IMR-90 (cell line): ENCODE measurements around the gene SPRED2. TPM values are rescaled to one million over a fixed set of nuclear protein-coding genes. Genes with fewer than 3 reads are reported as not detected.

Experiments used
- ATAC-seq: fragments of 200-7000 bp; cut with Tn5 transposase; 2 replicates; pipeline ENCODE4 v1.9.1; 2020; ENCODE audit warnings: low read depth, mild to moderate bottlenecking, moderate library complexity
- BruUV-seq: library from RNA; stranded (reverse); fragments of 400-500 nt; replicated peaks from 2 replicates; lab custom pipeline; 2021; lab: Mats Ljungman, UMichigan
- CTCF ChIA-PET: fragments of 300-600 bp; formaldehyde crosslinking; extraction: SDS; loops from one replicate; lab custom pipeline; 2021; ENCODE audit warnings: antibody characterized with exemption; lab: Yijun Ruan, JAX
- POLR2A ChIA-PET: fragments of 300-600 bp; sonication (Branson Sonifier 250); formaldehyde crosslinking; loops from one replicate; lab custom pipeline; 2022; ENCODE audit warnings: antibody characterized with exemption; ENCODE audit not compliant: unreplicated experiment; lab: Charles Lee
- DNase-seq: peaks from one replicate; pipeline ENCODE4 v3.0.0; 2013
- H2AFZ ChIP-seq: replicated peaks from 2 replicates; pipeline ENCODE3; 2013; ENCODE audit warnings: low read length, mild to moderate bottlenecking; ENCODE audit not compliant: poor library complexity
- H2AK5ac ChIP-seq: 2 replicates; pipeline ENCODE4 v1.6.1; 2013; ENCODE audit warnings: low read depth, low read length, inconsistent platforms
- H2AK9ac ChIP-seq: replicated peaks from 2 replicates; pipeline ENCODE3; 2013; ENCODE audit warnings: mild to moderate bottlenecking, low read depth, low read length, moderate library complexity; ENCODE audit not compliant: poor library complexity
- H2BK120ac ChIP-seq: 2 replicates; pipeline ENCODE4 v1.6.1; 2013; ENCODE audit warnings: low read depth, low read length, inconsistent platforms
- H2BK15ac ChIP-seq: 3 replicates; pipeline ENCODE4 v1.6.1; 2013; ENCODE audit warnings: low read depth, low read length, inconsistent platforms
- H2BK20ac ChIP-seq: 2 replicates; pipeline ENCODE4 v1.6.1; 2013; ENCODE audit warnings: low read depth, mild to moderate bottlenecking, inconsistent platforms, low read length, moderate library complexity
- H2BK5ac ChIP-seq: 2 replicates; pipeline ENCODE4 v1.6.1; 2013; ENCODE audit warnings: mild to moderate bottlenecking, low read depth, low read length, inconsistent platforms; ENCODE audit not compliant: poor library complexity, severe bottlenecking
- H3K14ac ChIP-seq: replicated peaks from 2 replicates; pipeline ENCODE4 v1.6.1; 2013; ENCODE audit warnings: low read depth, low read length, inconsistent platforms
- H3K18ac ChIP-seq: 2 replicates; pipeline ENCODE4 v1.6.1; 2013; ENCODE audit warnings: low read depth, low read length, control low read depth
- H3K23ac ChIP-seq: 2 replicates; pipeline ENCODE4 v1.6.1; 2013; ENCODE audit warnings: low read depth, low read length, inconsistent platforms
- H3K27ac ChIP-seq: 2 replicates; pipeline ENCODE4 v1.5.1; 2013; ENCODE audit warnings: mild to moderate bottlenecking, control low read depth, low read length; ENCODE audit not compliant: insufficient read depth
- H3K27me3 ChIP-seq: 2 replicates; pipeline ENCODE4 v1.6.1; 2013; ENCODE audit warnings: low read length; ENCODE audit not compliant: control insufficient read depth, insufficient read depth
- H3K36me3 ChIP-seq: 2 replicates; pipeline ENCODE4 v1.6.1; 2013; ENCODE audit warnings: low read length, mixed read lengths; ENCODE audit not compliant: control insufficient read depth, insufficient read depth
- H3K4ac ChIP-seq: 2 replicates; pipeline ENCODE4 v1.6.1; 2013; ENCODE audit warnings: low read depth, low read length, inconsistent platforms
- H3K4me1 ChIP-seq: 2 replicates; pipeline ENCODE4 v1.6.1; 2013; ENCODE audit warnings: low read length, mixed read lengths; ENCODE audit not compliant: control insufficient read depth, insufficient read depth
- H3K4me2 ChIP-seq: 2 replicates; pipeline ENCODE4 v1.6.1; 2013; ENCODE audit warnings: low read depth, mild to moderate bottlenecking, control low read depth, low read length, moderate library complexity
- H3K4me3 ChIP-seq: 2 replicates; pipeline ENCODE4 v1.5.1; 2013; ENCODE audit warnings: low read depth, mild to moderate bottlenecking, control low read depth, low read length, moderate library complexity; ENCODE audit not compliant: insufficient read depth
- H3K56ac ChIP-seq: 2 replicates; pipeline ENCODE4 v1.6.1; 2013; ENCODE audit warnings: low read length, inconsistent platforms; ENCODE audit not compliant: insufficient read depth; ENCODE audit errors: extremely low read depth
- H3K79me1 ChIP-seq, 2 experiments: 2 replicates each; pipeline ENCODE4 v1.6.1; 2013; ENCODE audit warnings: low read length in 2 of 2, inconsistent platforms in 1 of 2, low read depth in 1 of 2
- H3K9ac ChIP-seq: 2 replicates; pipeline ENCODE4 v1.6.1; 2013; ENCODE audit warnings: low read depth, low read length, control low read depth
- H3K9me1 ChIP-seq: 2 replicates; pipeline ENCODE4 v1.6.1; 2013; ENCODE audit warnings: low read length, inconsistent platforms; ENCODE audit not compliant: insufficient read depth
- H3K9me3 ChIP-seq: 2 replicates; pipeline ENCODE4 v1.6.1; 2013; ENCODE audit warnings: low read length; ENCODE audit not compliant: control insufficient read depth, insufficient read depth
- H4K20me1 ChIP-seq: 2 replicates; pipeline ENCODE4 v1.6.1; 2013; ENCODE audit warnings: low read length, inconsistent platforms; ENCODE audit not compliant: insufficient read depth
- H4K5ac ChIP-seq: 2 replicates; pipeline ENCODE4 v1.6.1; 2013; ENCODE audit warnings: mild to moderate bottlenecking, low read depth, low read length, control low read depth
- H4K8ac ChIP-seq, 2 experiments: 2 replicates each; pipeline ENCODE4 v1.6.1; 2013; ENCODE audit warnings: low read depth in 2 of 2, low read length in 2 of 2, control low read depth in 1 of 2, inconsistent platforms in 1 of 2
- H4K91ac ChIP-seq: 2 replicates; pipeline ENCODE4 v1.6.1; 2013; ENCODE audit warnings: low read depth, low read length, inconsistent platforms; ENCODE audit not compliant: insufficient read depth
- CTCF ChIP-seq: conservative IDR thresholded peaks from 2 replicates; pipeline ENCODE4 v1.5.1; 2012; ENCODE audit warnings: mild to moderate bottlenecking, low read depth, low read length, improper control_type of control experiment
- ELK1 ChIP-seq: fragments of 150-350 bp; IDR thresholded peaks from 2 replicates; pipeline ENCODE4 v1.6.1; 2016; ENCODE audit warnings: low read depth, mild to moderate bottlenecking, low read length, moderate library complexity, borderline replicate concordance
- MAFK ChIP-seq: IDR thresholded peaks from 2 replicates; pipeline ENCODE4 v1.6.1; 2012; ENCODE audit warnings: low read depth, low read length, improper control_type of control experiment
- NFE2L2 ChIP-seq: fragments of 150-350 bp; IDR thresholded peaks from 2 replicates; pipeline ENCODE4 v1.6.1; 2016; ENCODE audit warnings: low read depth, mild to moderate bottlenecking, low read length
- RFX5 ChIP-seq: IDR thresholded peaks from 2 replicates; pipeline ENCODE4 v1.8.0; 2012; ENCODE audit warnings: low read depth, mild to moderate bottlenecking, low read length, moderate library complexity
- WGBS, 2 experiments: methylation state at CpG; one replicate each; pipeline versions ENCODE4 v1.1.5 to v1.1.7; 2013; ENCODE audit warnings: missing lambda C conversion rate in 2 of 2; ENCODE audit not compliant: insufficient read length in 1 of 2; ENCODE audit errors: extremely low coverage in 2 of 2; 5-methylcytosine and 5-hydroxymethylcytosine counted together
- dilution Hi-C: fragments of 300-500 bp; cut with HindIII; formaldehyde crosslinking; loops from one replicate; pipeline ENCODE4 v1.14.3; 2018; ENCODE audit warnings: low sequenced_read_pairs; ENCODE audit not compliant: unreplicated experiment
- in situ Hi-C: fragments of 300-500 bp; cut with MboI; formaldehyde crosslinking; loops from 3 replicates; pipeline ENCODE4 v1.14.3; 2019; ENCODE audit warnings: low sequenced_read_pairs, inconsistent platforms, mixed read lengths
- intact Hi-C: fragments of 100-400 bp; cut with micrococcal nuclease; formaldehyde crosslinking; loops from 2 replicates; pipeline ENCODE4 v1.10.0; 2022
- polyA plus RNA-seq, 3 experiments: library from polyadenylated mRNA; depleted of rRNA; stranded (reverse); fragments of >200 nt; gene quantifications; 2 replicates each; pipeline ENCODE4 v1.2.3, GENCODE V29; 2012; ENCODE audit warnings: low replicate concordance in 1 of 3
- total RNA-seq: library from RNA; depleted of rRNA; stranded (reverse); fragments of >200 nt; gene quantifications from 2 replicates; pipeline ENCODE4 v1.2.3, GENCODE V29; 2012

SPRED2 gene
- total and polyA plus RNA-seq, 2 of the 4 experiments (the other 2 are of a cell fraction), result 4.8 to 18.7 TPM

DNA sequence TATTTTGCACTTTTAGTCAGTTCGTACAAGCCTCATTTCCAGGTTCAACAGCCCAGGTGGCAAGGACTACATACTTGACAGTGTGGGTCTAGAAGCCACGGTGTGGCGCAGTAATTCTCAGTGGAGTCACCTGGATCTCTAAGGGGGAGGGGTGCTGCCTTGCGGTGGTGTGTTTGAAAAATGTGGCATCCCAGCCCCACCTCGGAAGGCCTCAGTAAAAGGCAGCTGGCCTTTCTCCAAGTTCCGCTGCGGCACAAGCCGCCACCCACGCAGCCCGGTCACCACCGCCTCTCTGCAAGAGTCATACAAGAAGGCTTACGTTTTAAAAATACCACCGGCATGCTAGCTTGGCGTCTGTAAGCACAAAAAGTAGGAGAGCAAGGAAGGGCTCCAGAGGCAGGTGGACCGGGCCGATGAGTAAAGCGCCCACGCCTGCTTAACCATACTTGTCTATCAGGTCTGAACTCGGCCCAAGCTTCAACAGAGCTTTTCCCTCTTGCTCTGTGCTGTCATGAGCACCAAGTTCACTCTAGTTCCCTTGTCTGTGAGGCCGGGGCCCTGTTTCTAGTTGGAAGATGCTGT is 49.5 kb downstream of the SPRED2 start (continued):
- TF ChIP-seq ELK1 (no peak), MAFK (peak; percentile 56; the same call in 1 of the 2 replicates)

DNA sequence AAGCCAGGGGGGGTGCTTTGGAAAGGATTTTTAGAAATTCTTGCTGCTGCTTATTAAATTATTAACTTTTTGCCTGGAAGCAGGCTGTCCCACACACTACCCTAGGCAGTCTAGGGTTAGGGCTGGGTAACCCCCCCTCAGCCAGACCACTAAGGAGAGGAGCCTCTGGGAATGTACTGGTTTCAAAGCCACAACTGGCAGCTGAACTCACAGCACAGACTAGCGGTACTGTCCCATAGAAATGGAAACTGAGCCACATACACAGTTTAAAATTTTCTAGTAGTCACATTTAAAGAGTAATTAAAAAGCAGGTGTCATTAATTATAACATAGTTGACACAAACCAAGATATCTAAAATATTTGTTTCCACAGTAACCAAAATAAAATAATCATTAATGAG is 50.1 kb downstream of the SPRED2 start:
- no peak overlapping the region for H4K91ac ChIP-seq
- TF ChIP-seq RFX5 (no peak), NFE2L2 (no peak), CTCF (no peak)
- H2BK20ac ChIP-seq, result no peak overlapping the region
- DNase-seq (no peak), ATAC-seq (no peak)
- no CpG with 5 or more reads among the region's 1 CpG for WGBS, 2 experiments
- intact Hi-C loops, result no loop called here
- peaks cover 65% of the 10 kb centered on the region for H4K20me1 ChIP-seq
- H3K36me3 ChIP-seq, result no peaks in the 10 kb centered on the region
- H3K14ac ChIP-seq, result no peak overlapping the region
- peaks cover 53 to 89% of the 10 kb centered on the region in 2 experiments for H3K79me1 ChIP-seq
- H2BK5ac ChIP-seq, result no peak overlapping the region
- H3K4ac ChIP-seq, result 0 out of 2 replicates have a peak overlapping the region, but pooled peaks have one; percentile 17
- H2BK120ac ChIP-seq, result no peak overlapping the region
- no peak overlapping the region for H3K4me3 ChIP-seq
- peaks cover 32% of the 10 kb centered on the region for H3K4me1 ChIP-seq
- no peak overlapping the region for H2BK15ac ChIP-seq
- no peaks in the 10 kb centered on the region for H3K9me3 ChIP-seq
- BruUV-seq, result no TSS peak
- no peak overlapping the region for H3K56ac ChIP-seq
- dilution Hi-C loops, result no loop called here
- H4K8ac ChIP-seq, result no peak overlapping the region
- peak overlapping the region; percentile 18; the same call in 1 of the 2 replicates for H2AK5ac ChIP-seq
- H3K23ac ChIP-seq, result no peak overlapping the region
- H3K9me1 ChIP-seq, result peaks cover 45% of the 10 kb centered on the region
- CTCF ChIA-PET, result no interaction called here
- H3K9ac ChIP-seq, result no peak overlapping the region
- H3K4me2 ChIP-seq, result no peak overlapping the region
- POLR2A ChIA-PET, result no interaction called here
- H3K27me3 ChIP-seq, result no peaks in the 10 kb centered on the region
- H3K27ac ChIP-seq, result no peak overlapping the region
- H2AK9ac ChIP-seq, result no peak overlapping the region
- H3K18ac ChIP-seq, result no peak overlapping the region
- H2AFZ ChIP-seq, result no peak overlapping the region
- in situ Hi-C loops, result no loop called here
- no peak overlapping the region for H4K5ac ChIP-seq
